HG03442 (cell line): Measurements from ENCODE around the gene PREPL.

Source experiments
- ATAC-seq: cut with Tn5 transposase; IDR thresholded peaks from one replicate; pipeline ENCODE4 v1.9.1; 2021; ENCODE audit warnings: mild to moderate bottlenecking, moderate library complexity; ENCODE audit not compliant: unreplicated experiment

Gene PREPL

DNA sequence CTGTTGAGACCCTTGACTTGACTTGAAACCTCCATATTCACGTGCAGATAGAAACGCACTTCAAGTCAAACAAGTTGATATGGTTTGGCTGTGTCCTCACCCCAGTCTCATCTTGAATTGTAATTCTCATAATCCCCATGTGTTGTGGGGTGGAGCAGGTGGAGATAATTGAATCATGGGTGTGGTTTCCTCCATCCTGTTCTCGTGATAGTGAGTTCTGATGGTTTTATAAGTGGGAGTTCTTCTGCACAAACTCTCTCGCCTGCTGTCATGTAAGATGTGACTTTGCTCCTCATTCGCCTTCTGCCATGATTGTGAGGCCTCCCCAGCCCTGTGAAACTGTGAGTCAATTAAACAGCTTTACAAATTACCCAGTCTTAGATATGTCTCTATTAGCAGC is 64.6 kb downstream of the PREPL start:
- no peak for ATAC-seq

GRCh38 chr2:44295633-44296359 is 65.5 kb downstream of the PREPL start:
- ATAC-seq = no peak

DNA sequence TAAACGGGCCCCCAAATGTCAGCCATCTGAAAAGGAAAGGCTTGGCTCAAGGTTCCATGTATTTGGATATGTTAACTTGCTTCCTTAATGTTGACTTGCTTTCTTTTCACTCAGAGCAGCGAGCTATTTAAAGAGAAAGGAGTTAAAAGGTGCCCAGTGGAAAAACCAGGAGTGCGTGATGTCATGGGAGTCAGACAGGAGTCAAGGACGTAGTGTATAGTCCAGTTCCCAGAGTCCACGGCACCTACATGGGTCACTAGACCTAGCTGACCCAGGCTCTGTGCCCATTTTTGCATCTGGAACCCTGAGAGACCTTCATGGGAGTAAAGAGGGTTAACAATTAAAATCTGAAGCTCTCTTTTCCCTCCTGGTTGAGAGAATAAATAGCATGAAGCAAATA is 66.2 kb downstream of the PREPL start:
- no peak for ATAC-seq

DNA sequence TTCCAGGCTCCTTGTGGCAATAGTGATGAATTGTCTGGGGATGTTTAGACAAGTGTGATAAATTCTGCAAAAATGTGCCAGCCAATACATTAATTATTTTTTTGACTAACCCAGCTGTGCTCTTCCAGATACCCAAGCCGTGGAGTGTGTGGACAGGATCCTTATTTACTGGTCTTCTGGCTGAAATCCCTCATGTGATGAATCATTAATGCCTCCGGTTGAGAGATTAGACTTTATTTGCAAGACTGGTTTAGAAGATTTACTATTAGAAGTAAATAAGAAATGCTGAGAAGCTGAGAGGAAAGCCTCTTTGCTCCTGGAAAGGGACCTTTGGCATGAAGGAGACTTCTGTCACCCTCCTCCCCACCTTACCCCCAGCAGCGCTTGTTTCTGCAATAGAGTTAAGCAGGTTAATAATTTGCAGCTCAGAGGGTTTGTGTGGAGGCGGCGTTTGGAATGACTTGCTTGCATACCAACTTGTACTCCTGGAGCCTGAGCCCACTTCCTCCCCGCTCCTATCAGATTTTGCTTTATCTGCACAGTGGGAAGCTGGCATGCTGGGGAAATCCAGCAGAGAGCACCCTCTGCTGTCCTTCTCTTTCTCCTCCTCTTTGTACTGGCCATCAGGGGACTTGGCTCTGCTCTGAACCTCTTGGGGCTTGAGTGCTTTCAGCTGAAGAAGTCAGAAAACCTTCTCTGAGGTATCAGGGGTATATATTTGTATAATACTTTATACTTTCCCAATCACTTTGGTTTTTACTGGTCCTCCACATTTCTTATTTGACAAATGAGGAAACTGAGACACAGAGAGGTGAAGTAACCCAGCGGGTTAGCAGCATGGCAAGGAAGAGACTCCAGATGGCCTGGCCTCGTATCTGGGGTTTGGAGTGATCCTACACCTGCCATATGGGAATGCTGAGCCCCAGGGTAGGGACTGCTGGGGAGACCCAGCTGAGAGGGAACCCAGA is 69.7 kb downstream of the PREPL start:
- ATAC-seq = no peak

- ATAC-seq = no peak
Measured at GRCh38 chr2:44290261-44290660, 71.0 kb downstream of the PREPL start.

DNA sequence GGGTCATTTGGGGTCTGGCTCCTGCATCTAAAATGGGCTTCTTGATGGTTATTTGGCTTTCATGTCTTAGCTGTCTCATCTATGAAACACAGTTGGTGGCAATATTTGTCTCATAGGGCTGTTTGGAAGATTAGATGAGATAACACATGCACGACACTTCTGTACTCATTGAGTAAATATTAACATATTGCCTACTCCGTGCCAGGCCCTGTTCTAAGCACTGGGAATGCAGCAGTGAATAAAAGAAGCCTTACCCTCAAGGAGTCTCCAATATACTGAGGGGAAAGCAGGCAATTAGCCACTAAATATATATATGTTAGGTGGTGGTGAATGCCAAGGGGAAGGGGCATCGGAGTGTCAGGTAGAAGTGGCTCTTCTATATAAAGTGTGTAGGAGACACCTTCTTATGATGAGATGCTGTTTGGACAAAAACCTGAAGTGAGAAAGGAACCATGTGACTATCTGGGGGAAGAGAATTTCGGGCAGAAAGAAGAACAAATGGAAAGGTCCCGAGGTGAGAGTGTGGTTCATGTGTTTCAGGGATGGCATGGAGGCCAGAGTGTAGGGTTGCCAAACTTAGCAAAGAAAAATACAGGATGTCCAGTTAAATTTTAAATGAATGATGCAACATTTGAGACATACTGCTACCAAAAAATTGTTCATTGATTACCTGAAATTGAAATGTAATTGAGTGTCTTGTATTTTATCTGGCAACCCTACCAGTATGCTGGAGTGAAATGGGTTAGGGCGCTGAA is 74.2 kb downstream of the PREPL start:
- no peak for ATAC-seq

DNA sequence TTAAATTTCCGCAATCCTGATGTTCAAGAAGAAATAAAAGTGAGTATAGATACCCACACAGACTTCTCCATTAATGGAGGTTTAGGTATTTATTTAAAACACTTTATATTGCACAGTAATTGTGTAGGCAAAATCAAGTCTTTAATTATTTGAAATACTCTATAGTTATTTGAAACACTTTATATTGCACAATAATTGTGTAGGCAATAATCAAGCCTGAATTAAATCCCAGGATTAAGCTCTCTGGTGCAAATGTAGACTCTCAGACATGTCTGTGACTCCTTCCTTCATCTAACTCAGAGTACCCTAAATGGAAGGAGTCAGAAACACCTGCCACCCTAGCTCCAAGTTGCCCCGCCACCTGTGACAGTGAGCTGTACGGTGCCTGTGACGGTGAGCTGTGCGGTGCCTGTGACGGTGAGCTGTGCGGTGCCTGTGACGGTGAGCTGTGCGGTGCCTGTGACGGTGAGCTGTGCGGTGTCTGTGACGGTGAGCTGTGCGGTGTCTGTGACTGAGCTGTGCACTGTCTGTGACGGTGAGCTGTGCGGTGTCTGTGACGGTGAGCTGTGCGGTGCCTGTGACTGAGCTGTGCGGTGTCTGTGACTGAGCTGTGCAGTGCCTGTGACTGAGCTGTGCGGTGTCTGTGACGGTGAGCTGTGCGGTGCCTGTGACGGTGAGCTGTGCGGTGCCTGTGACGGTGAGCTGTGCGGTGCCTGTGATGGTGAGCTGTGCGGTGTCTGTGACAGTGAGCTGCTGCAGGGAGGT is 75.0 kb downstream of the PREPL start:
- ATAC-seq = no peak

DNA sequence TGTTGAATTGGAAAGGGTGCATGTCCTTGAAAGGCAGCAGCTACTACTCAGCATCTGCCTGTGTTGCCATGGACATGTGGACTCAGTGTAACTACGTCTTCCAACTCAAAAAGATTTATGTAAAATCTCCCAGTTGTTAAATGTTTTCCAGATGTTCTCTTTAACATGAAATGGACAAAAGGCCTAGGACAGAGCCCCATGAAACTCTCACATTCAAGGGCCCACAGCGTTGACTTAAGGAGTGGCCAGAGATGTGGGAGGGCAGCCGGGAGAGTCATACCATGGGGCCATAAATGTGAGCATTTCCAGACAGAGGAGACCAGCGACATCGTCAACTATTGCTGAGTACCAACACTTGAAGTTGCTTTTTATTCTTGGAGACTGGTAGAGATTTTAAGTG is 76.1 kb downstream of the PREPL start:
- ATAC-seq = no peak

DNA sequence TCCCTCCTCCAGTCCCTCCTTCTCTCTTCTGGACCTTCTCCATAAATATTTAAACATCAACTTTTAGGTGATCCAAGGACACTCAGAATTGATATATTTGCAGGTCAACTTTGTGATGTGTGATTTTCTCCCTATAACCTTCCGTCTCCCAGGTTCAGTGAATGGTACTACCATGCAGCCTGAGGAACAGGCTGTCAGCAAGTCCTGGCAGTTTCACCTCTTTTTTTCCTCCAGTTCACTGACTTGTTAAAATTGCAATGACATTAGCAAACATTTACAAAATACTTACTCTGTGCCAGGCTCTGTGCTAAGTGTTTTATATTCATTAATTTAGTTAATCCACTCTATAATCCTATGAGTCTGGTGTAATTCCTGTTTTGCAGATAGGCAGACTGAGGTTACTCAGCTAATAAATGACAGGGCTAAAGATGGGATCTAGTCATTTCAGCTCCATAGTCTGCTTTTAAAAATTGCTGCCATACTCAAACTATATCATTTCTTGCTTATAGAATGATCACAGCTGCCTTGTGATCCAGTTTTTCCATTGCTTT is 78.1 kb downstream of the PREPL start:
- no peak for ATAC-seq

DNA sequence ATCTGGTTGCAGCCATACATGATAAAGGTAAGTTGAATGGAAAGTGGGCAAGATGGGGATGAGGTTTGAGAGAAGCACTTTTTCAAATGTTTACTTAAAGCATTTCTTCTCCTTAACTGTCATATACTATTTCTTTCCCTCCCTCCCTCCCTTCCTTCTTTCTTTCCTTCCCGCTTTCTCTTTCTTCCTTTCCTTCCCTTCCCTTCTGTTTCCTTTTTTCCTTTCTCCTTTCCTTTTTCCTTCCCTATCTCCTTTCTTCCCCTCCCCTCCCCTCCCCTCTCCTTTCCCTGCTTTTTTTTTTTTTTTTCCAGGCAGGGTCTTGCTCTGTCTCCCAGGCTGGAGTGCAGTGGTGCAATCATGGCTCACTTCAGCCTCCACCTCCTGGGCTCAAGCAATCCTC is 80.4 kb downstream of the PREPL start:
- ATAC-seq = no peak

GRCh38 chr2:44277541-44277940 is 83.8 kb downstream of the PREPL start:
- ATAC-seq = no peak

- no peak for ATAC-seq
Measured at GRCh38 chr2:44275927-44276303, 85.4 kb downstream of the PREPL start.

DNA sequence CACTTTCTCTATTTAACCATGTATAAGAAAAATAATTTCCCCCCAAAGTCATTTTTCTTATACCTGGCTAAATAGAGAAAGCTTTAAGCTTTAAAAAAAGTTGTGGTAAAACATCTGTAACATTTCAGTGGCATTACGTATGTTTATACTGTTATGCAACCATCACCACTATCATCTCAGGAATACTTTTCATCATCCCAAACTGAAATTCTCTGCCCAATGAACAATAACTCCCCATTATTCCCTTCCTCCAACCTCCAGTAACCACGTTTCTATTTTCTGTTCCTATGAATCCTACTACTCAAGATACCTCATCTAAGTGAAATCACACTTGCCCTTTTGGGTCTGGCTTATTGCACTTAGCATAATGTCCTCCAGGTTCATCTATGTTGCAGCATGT is 87.7 kb downstream of the PREPL start:
- no peak for ATAC-seq

GRCh38 chr2:44273076-44273475 is 88.2 kb downstream of the PREPL start:
- ATAC-seq = no peak

DNA sequence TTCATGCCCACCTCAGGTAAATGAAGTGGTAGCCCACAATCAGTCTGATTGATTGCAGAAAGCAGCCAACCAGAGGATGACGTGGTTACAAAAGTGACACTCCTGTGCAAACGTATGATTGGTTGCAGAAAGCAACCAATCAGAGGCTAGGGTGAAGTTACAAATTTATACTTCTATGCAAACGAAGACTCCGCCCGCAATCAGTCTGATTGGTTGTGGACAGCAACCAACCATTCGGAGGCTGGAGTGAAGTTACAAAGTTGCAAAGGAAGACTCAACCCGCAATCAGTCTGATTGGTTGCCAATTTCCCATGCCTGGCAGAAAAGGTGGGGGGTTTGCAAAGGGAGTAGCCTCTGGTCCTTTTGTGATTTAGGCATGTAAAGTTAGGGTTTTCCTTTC is 90.0 kb downstream of the PREPL start:
- no peak for ATAC-seq

DNA sequence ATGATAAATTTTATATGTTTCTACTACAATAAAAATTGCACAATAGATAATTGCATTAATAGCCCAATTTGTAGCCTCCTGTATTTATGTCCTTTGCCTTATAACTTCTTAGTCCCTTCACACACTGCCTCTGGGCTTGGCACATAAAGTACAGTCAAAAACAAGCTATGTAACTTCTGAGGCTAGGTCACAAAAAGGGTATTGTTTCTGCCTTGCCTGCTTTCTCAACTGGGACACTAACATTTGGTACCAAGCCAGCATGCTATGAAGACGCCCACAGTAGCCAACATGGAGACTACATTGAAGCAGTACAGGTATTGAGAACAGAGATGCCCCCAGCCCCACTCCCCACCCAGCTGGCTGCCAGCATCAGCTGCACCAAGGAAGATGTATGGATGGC is 91.5 kb downstream of the PREPL start:
- ATAC-seq = no peak

- no peak for ATAC-seq
Measured at GRCh38 chr2:44267796-44268648, 93.3 kb downstream of the PREPL start.
